Activated T-cell treated with anti-CD3 and anti-CD28 coated beads for 4 hours (primary cell): Measurements from ENCODE around the gene GLCE.
"Not testable (repeated sequence)": the region's sequence is repeated elsewhere in the genome, so short reads cannot be mapped to it uniquely, and the experiment has no call there.

Experiments
- DNase-seq: peaks from one replicate; pipeline ENCODE4 v3.0.0-alpha.2; 2020

GLCE gene

DNA sequence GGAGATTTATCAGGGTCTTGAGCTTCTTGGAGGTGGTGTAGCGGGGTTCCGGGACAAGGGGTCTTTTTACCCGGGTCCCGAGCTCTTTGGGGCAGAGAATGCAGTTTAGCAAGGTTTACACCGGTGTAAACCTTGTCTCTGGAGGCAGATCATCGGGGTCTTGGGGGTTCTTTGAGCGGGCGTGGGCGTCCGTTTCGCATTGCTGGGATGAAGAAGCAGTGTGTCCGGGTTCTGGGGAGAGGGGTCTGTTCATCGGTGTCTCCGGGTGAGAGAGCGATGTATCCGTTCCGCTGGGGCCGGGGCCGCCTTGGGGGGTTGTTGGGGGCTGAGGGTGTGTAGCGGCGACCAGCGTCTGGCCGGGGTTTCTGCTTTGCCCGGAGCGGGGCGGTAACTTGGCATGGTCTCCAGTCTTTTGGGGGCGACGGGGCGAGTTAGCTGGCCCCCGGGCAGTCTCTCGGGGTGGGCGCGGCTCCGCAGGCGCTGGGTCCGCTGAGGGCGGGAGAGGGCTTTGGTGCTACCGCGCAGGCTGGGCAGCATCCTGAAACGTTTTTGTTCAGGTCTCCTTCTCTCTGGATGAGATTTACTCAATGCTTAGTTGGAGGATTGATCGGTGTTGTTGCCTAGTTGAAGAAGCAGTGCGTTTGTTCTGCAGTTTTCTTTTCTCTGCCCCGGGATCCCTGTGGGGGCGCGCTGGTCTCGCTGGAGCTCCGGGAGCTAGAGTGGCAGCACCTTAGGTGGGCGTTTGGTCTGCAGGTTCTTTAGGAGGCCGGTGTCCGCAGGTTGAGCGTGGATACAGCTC lies 843 bp downstream of the GLCE start:
- DNase-seq: peak; percentile 1

DNA sequence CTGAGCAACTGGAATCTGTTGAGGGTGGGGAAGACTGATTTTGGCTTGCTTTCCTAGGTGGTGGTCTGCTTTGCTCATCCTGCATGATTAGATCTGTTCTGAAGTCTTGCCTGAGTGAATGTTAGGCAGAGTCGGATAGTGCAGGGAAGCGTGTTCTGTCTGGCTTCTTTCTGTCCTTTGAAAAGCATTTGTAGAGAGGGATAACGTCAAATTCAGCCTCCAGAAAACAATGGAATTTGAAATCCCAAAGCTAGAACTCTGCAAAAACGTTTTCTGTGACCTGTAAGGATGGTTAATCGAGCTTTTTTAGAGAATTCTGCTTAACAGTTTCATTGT lies 1.4 kb downstream of the GLCE start:
- DNase-seq: no peak

DNA sequence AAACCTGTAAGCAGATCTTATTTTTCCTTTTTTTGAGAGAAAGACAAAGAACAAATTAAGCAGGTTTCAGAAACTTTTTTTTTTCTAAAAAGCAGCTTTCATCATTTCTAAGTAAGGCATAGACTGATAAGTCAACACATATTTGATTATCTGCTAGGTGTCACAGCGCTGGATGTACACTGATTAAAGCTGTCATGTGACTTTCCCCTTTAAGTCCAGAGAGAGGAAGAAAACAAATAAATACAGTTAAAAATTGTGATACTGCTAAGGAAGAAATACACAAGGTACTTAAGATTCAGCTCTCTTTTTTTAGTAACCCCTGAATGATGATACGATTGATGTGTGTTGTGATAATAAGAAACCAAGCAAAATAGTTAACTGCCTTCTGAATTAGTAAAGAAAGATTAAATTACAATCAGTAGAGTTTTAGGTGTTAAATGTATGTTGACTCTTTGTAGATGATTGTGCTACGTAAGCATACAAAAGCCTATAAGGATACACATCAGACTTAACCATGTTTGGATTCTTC lies 2.8 kb downstream of the GLCE start:
- no peak for DNase-seq

DNA sequence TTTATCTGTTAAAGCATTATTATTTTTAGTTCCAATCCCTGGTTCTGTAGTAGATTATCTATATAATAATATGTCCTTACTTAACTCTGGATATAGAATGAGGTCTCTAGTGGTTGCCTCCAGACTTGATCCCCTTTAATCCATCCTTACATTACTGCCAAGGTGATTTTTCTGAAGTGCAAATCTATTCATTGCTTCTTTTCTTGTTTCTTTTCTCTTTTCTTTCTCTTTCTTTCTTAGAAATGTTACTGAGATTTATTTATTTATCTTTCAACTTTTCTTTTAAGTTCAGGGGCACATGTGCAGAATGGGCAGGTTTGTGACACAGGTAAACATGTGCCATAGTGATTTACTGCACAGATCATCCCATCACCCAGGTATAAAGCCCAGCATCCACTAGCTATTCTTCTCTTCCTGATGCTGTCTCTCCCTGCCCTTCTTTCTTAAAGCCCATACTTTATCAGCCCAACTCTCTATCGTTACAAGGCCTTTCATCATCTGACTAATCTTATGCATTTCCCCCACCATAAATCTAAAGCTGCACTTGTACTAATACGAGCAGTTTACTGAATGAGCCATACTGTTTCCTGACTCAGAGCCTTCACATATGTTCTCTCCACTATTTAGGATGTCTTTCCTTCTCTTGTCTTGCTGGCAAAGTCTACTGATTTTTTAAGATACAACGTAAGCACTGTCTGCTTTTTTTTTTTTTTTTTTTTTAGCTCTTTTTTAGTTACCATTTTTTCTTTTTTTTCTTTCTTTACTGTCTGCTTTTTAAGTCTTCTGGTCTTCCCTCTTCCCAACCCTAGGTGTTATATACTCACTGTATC lies 4.6 kb downstream of the GLCE start:
- DNase-seq: no peak

DNA sequence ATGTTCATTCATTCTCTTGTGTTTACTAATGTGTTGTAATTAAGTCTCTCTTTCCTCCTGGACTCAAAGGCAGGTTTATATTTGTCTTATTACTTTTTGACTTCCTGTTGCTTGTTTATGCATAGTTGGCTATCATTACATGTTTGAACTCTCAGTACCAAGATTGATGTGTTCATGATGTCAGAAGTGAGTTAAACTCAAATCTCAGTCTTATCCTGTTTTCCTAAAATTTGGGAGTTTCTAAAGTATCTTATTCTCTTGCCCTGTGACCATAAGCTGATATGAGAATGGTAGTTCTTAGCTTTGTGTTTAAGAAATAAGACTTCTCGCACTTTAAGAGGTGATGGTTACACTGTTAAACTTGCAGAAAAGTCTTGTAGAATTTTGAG lies 5.2 kb downstream of the GLCE start:
- DNase-seq: no peak

DNA sequence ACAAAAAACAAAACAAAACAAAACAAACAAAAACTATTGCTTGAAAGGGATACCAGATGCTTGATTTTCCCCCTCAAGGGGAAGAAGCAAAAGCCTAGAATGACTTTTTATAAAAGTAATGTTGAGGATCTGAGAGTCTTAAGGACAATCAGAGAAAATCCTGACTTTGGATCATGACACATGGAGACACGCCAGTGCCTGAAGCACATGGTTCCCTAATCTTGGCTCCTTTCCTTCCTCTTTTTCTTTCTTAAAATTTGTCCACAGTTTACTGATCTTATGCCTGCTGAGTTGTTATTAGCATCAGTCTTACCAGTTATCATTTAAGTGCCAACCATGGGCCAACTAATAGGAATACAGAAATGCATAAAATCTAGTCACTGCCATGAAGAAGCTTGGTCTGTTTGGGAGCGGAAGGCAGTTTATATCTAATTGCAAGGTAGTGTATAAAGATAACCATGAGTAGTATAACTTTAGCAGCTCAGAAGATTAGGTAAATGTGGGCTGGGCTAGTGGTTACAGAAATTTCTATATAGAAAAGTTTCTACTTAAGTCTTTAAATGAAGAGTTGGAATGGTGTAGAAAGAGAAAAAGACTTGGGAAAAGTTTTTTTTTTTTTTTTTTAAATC lies 6.9 kb downstream of the GLCE start:
- DNase-seq: no peak

DNA sequence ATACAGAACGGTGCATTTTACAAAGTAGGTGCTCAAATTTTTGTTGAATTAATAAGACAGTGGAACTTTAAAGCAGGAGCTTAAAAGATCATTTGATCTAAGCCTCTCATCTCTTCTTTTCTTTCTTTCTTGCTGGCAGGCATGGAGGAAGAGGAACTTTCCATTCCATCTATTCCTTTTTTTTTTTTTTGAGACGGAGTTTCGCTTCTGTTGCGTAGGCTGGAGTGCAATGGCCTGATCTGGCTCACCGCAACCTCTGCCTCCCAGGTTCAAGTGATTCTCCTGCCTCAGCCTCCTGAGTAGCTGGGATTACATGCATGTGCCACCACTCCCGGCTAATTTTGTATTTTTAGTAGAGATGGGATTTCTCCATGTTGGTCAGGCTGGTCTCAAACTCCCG lies 7.9 kb downstream of the GLCE start:
- not testable (repeated sequence) for DNase-seq

DNA sequence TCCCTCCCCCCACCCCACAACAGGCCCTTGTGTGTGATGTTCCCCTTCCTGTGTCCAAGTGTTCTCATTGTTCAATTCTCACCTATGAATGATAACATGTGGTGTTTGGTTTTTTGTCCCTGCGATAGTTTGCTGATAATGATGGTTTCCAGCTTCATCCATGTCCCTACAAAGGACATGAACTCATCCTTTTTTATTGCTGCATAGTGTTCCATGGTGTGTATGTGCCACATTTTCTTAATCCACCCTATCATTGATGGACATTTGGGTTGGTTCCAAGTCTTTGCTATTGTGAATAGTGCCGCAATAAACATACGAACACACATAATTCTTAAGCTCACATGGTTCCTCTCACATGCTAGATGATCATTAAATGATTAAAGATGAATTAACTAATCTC lies 9.1 kb downstream of the GLCE start:
- DNase-seq: not testable (repeated sequence)

DNA sequence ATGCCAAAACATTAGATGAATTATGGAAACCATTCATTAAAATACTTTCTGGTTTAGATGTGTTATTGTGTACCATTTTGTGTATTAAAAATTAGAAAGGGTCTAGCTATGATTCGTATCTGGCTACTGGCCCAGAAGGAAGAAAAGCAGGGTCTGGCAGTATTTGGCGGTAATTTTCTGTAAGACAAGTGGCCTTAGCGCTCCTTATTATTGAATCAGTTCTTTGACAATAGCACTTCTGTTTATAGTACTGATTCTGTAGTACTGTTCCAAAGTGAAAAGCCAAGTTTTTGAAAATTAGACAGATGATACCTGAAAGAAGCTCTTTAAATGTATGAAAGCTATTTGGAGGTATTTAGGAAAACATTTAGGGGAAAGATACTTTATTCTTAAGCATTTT lies 10.2 kb downstream of the GLCE start:
- no peak for DNase-seq

DNA sequence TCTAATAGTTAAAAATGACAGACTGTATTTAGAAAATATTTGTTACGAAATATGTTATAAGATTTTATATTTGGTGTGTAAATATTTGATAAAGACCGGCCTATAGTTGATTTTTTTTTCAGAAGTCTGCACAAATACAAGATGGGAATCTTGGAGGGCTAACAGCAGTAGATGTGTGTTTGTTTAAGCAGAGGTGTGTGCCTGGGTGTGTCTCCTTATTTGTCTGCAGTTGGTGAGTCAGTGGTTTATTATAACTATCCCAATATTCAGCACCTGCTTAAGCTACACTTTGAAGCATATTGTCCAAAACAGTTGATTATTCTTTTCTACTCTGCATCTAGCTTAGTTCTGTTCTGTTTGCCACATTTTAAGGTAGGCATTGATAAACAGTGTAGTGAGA lies 12.4 kb downstream of the GLCE start:
- DNase-seq: no peak

DNA sequence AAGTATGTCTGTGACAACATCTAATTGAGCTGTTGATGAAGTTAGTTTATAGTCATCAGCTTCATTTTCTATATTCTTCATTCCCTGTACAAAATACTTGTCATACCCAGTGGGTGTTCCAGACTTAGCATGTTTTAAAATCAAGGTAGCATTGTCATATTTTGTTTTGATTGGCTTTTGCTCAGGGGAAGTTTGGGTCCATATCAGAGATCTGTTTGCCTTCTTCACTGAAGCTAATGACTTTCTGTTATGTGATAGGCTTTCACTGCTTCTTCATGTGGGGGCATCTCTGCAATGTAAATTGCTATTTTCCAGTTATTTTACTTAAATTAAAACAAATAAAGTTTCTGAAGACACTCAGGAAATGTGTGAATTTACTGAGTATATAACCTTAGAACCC lies 15.1 kb downstream of the GLCE start:
- DNase-seq: no peak

DNA sequence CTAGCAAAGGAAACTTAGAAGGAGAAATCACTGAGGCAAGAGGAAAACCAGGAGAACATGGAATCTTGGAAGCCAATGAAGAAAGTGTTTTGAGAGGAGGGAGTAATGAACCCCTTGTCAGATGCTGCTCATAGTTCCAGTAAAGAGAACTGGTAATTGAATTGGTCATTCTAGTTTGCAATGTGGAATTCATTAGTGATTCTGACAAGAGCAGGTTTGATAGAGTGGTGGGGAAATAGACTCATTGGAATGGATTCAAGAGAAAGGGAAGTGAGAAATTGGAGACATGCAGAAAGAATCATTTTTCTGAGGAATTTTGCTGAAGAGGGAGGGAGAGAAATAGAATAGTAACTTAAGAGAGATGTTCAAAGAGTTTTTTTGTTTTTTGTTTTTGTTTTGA lies 21.0 kb downstream of the GLCE start:
- DNase-seq: no peak

DNA sequence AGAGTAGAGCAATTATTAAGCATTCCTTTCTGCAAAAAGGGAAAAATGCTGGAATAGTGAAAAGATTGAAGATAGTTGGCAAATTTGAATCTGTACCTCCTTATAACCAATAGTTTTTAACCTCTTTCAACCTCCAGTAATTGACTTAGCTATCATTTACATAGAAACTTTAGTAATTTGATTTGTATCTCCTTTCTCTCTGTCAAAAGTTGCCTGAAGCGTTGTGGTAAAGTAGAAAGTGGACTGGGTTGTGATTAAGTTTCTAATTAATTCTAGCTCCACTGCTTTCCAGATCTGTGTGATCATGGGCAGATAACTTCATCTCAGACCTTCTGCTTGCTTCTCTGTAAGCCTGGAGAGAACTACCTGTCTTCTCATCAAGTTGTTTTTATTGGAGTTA lies 24.8 kb downstream of the GLCE start:
- DNase-seq: no peak

DNA sequence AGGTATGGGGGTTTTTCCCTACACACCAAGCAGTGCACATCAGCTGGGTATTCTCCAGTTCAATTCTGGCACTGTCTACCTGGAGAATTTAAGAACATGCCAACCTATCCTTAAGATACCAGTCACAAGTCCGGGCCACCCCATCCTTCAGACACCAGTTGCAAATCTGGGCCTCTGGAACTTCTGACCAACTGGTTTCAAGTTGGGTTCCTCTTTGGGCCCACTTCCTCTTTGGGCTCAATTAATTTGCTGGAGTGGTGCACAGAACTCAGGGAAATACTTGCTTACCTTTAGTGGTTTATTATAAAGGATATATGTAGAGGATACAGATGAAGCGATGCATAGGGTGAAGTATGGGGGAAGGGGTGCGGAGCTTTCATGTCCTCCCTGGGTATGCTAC lies 25.3 kb downstream of the GLCE start:
- DNase-seq: no peak

DNA sequence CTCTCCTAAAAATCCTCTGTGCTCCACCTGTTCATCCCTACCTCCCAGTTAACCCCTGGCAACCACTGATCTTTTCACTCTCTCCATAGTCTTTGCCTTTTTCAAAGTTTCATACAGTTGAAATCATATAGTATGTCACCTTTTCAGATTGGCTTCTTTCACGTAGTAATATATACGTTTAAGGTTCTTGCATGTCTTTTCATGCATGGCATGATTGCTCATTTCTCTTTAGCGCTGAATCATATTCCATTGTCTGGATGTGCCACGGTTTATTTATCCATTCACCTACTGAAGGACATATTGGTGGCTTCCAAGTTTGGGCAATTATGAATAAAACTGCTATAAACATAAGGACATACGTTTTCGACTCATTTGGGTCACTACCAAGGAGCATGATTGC lies 28.7 kb downstream of the GLCE start:
- DNase-seq: no peak

DNA sequence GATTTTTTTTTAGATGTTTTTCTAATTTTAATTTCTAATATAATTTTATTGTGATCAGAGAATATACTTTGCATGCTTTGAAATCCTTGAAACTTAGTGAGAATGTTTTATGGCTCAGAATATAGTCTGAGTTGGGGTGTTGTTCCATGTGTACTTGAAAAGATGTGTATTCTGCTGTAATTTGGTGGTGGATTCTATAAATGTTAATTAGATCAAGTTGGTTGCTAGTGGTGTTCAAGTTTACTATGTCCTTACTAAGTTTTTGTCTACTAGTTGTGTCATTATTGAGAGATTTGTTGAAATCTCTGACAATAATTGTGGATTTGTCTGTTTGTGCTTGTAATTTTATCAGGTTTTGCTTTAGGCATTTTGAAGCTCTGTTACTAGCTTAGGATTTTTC lies 29.7 kb downstream of the GLCE start:
- DNase-seq: no peak

DNA sequence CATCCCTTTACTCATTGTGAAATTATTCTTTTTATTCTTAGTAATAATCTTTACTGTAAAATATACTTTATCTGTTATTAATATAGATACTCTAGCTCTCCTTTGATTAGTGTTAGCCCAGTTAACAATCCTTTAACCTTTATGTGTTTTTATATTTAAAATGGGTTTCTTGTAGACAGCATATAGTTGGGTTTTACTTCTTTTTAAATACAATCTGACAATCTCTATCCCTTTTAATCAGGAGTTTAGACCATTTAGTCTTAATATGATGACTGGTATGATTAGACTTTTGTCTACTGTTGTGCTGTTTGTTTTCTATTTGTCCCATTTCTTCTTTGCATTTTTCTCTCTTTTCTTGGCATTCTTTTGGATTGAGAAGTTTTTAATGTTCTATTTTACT lies 30.1 kb downstream of the GLCE start:
- no peak for DNase-seq

DNA sequence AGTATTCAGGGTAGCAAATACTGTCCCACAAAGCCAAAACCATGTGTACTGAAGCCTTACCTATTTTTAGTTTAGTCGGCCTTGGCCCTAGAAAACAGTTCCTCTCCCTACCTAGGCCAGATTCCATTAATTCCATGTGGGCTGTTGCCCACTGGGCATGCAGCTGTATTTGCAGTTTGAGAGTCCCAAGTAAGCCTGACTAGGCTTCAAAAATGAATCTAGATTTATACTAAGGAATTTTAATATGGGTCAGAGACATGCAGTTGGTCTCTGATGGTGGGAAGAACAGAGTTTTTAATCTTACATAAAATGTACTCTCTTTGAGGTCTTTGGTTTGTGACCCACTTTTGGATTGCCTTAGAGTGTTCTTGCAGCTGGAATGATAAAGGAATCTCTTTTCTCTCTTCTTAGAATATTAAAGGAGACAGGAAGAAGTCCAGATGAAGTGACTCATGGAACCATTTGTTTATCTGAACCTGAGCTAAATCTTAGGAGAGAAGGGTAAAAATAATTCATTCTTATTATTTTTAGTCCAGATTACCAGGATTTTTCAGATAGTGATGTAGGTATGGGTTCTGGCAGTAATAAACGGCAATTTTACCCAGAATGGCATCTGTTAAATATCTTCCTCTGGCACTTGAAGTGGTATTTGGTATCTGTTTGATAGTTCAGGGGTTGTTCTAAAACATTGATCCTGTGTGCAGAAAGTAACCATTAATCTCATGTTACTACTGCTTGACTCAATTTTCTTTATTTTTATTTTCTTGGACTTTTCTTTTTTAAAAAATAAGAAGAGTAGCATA lies 33.8 kb downstream of the GLCE start:
- DNase-seq: no peak

DNA sequence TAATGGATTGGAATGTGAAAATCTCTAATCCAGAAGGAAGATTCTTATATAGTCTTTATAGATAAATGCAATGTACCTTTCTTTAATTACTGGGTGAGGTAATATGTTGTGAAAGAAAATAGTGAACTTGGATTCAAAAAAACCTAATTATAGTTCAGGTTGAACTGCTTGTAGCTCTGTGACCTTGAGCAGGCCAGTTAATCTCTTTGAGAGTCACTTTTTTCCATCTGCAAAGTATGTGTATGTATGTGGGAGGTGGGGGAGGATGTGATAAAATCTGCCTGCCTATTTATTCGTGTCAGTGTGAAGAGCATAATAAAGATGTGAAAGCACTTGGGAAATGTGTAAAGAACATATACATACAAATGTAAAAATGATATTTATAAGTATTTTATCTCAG lies 34.4 kb downstream of the GLCE start:
- DNase-seq: no peak

DNA sequence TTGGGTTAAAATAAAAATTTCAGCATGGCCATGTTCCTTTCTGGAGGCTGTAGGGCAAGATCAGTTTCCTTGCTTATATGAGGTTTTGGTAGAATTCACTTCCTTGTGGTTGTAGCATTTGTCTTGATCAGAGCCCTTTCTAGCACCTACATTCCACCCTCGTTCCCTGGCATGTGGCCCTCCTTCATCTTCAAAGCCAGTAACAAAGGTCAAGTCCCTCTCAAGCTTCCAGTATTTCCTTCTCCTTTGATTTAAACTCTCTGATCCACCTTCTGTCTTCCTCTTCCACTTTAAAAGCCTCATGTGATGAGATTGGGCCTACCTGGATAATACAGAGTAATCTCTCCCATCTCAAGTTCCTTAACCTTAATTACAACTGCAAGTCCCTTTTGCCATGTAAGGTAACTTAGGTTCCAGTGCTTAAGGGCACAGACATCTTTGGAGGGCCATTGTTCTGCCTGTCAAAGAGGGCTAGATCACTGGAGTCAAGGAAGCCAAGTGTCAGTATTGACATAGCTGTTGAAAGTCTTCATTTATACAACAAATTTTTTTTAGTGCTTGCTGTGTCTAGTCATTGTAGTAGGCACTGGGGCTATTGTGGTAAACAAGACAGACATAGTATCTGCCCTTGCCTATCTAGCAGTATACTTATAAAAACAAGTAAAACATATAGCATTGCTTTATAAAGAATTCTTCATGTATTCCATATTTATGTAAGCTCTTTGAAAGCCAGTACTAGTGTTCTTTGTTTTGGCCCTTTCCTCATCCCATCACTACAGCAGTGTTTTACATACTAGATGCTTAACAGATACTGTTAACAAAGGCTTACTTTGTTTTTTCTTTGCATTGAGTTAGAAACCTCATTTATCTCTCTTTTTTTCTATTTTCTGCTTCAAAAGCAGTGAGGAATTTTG lies 40.7 kb downstream of the GLCE start:
- DNase-seq: no peak

DNA sequence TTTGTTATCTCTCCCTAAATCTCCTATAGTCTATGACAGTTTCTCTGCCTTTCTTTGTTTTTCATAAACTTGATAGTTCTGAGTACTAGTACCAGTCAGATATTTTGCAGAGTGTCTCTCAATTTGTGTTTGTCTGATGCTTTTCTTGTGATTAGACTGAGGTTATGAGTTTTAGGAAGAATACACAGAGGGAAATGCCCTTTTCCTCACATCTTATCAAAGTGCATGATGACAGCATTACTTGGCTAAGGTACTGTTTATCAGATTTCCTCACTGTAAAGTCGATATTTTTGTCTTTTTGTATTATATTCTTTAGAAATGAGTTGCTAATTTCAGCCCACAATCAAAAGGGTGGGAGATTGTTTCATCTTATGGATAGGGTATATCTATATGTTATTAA lies 45.6 kb downstream of the GLCE start:
- DNase-seq: no peak

DNA sequence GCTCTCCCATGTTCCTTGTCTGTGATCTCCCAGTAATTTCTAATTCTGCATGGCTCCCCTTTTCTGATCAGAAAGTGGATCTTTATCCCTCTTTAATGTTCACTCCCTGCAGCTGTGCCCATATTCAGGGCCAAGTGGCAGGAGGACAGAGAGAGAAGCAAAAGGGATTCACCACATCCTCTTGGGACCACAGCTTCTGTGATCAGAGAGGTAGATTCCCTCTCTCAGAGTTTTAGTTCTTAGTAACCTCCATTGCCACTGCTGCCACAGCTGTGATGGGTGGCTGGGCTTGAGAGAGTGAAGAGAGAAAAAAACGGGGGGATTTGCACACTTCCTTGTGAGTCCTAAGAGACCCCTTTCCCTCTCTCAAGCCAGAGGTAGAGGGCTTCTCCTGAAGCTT lies 49.2 kb downstream of the GLCE start:
- DNase-seq: no peak
